Epithelial cell of proximal tubule (primary cell): Measurements from ENCODE around the gene EDDM3A. TPM values are rescaled to one million over a fixed set of nuclear protein-coding genes. Genes with fewer than 3 reads are reported as not detected.

Experiments
- DNase-seq: peaks from one replicate; pipeline ENCODE4 v3.0.0-alpha.2; 2011; ENCODE audit warnings: low read depth
- H3K4me3 ChIP-seq: 2 replicates; pipeline ENCODE4 v1.5.1; 2011; ENCODE audit warnings: low read depth, mild to moderate bottlenecking, low read length
- CTCF ChIP-seq: conservative IDR thresholded peaks from 2 replicates; pipeline ENCODE4 v1.5.1; 2012; ENCODE audit warnings: low read depth, mild to moderate bottlenecking, low read length
- total RNA-seq: library from RNA; depleted of rRNA; stranded (reverse); fragments of >200 nt; gene quantifications from 2 replicates; pipeline ENCODE4 v1.2.3, GENCODE V29; 2015

EDDM3A gene
- total RNA-seq, 1 donor from 2014 or later, result not detected

- DNase-seq, result no peak
- no peak overlapping the region for H3K4me3 ChIP-seq
These were observed 38.9 kb upstream of the EDDM3A start for GRCh38 chr14:20706657-20707355.

GRCh38 chr14:20707622-20708021, 38.1 kb upstream of the EDDM3A start:
- no peak overlapping the region for H3K4me3 ChIP-seq
- DNase-seq, result no peak
- TF ChIP-seq CTCF, result no peak

More at GRCh38 chr14:20706657-20707355, 38.9 kb upstream of the EDDM3A start:
- no peak for TF ChIP-seq CTCF

GRCh38 chr14:20711261-20711660, 34.4 kb upstream of the EDDM3A start:
- TF ChIP-seq CTCF, result no peak
- DNase-seq, result no peak
- no peak overlapping the region for H3K4me3 ChIP-seq

DNA sequence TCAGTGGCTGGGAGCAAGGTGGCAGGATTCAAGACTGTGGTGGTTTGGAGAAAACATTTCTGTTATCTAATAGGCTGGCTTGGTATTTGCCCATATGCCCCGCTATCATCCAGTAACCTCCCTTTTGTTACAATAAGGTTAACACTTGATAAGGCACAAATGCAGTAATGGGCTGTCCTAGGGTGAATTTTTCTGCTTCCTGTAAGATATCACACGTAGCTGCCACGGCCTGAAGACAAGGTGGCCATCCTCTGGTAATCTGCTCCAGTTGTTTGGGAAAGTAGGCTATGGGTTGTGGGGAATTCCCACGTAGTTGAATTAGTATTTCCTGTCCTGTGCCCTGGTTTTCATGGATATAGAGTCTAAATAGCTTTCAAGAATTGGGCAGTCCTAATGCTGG, 34.0 kb upstream of the EDDM3A start:
- DNase-seq, result no peak
- no peak overlapping the region for H3K4me3 ChIP-seq
- TF ChIP-seq CTCF, result no peak

- TF ChIP-seq CTCF, result no peak
- DNase-seq, result no peak
- no peak overlapping the region for H3K4me3 ChIP-seq
These were observed 32.8 kb upstream of the EDDM3A start for GRCh38 chr14:20712904-20713303.

- H3K4me3 ChIP-seq, result no peak overlapping the region
- no peak for DNase-seq
- peak; percentile 1 for TF ChIP-seq CTCF
These were observed 31.0 kb upstream of the EDDM3A start for GRCh38 chr14:20714593-20715250.

DNA sequence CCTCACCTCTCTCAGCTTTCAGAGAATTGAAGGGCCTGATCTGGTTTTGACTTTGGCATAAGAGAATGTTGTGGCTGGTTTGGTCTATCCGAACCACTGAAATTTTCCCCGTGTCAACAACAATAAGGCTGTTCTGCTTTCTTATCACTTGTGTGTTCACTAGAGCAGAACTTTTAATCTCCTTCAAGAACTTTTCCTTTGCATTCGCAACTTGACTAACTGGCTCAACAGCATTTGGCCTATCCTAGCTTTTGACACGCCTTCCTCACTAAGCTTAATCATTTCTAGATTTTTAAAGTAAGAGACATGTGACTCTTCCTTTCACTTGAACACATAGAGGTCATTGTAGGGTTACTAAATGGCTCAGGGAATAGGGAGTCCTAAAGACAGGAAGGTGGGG, 25.9 kb upstream of the EDDM3A start:
- no peak overlapping the region for H3K4me3 ChIP-seq
- no peak for DNase-seq
- no peak for TF ChIP-seq CTCF
